NCI-H187 (cell line): Measurements from ENCODE around the gene SS18L1.
"Not testable (repeated sequence)": the region's sequence is repeated elsewhere in the genome, so short reads cannot be mapped to it uniquely, and the experiment has no call there.

Experiments used
- DNase-seq, 2 experiments: peaks; one replicate each; lab custom pipeline; 2025; lab: John Stamatoyannopoulos, UW

The SS18L1 gene

GRCh38 chr20:62137478-62138203 is 5.9 kb upstream of the SS18L1 start:
- DNase-seq, result no peak

GRCh38 chr20:62138204-62138543 is 5.4 kb upstream of the SS18L1 start:
- no peak for DNase-seq

- DNase-seq, result no peak
Observed at GRCh38 chr20:62138912-62139311, 4.7 kb upstream of the SS18L1 start.

GRCh38 chr20:62139636-62140035 is 3.9 kb upstream of the SS18L1 start:
- no peak for DNase-seq

GRCh38 chr20:62141043-62141396 is 2.5 kb upstream of the SS18L1 start:
- DNase-seq, result no peak

GRCh38 chr20:62141397-62142251 is 1.9 kb upstream of the SS18L1 start:
- no peak for DNase-seq

- no peak for DNase-seq
Observed at GRCh38 chr20:62142252-62143080, 1.1 kb upstream of the SS18L1 start.

GRCh38 chr20:62143957-62144825 is 622 bp downstream of the SS18L1 start:
- DNase-seq, result no peak

GRCh38 chr20:62145688-62146018 is 2.1 kb downstream of the SS18L1 start:
- DNase-seq, result no peak

- no peak for DNase-seq
Observed at GRCh38 chr20:62146019-62146755, 2.6 kb downstream of the SS18L1 start.

- no peak for DNase-seq
Observed at GRCh38 chr20:62147125-62147524, 3.6 kb downstream of the SS18L1 start.

- no peak for DNase-seq
Observed at GRCh38 chr20:62147528-62147927, 4.0 kb downstream of the SS18L1 start.

- DNase-seq, result not testable (repeated sequence)
Observed at GRCh38 chr20:62148383-62148782, 4.8 kb downstream of the SS18L1 start.

GRCh38 chr20:62148908-62149314 is 5.3 kb downstream of the SS18L1 start:
- no peak for DNase-seq

- no peak for DNase-seq
Observed at GRCh38 chr20:62149532-62150309, 6.2 kb downstream of the SS18L1 start.

GRCh38 chr20:62150310-62150575 is 6.7 kb downstream of the SS18L1 start:
- DNase-seq, result no peak

- no peak for DNase-seq
Observed at GRCh38 chr20:62151225-62151624, 7.7 kb downstream of the SS18L1 start.

- DNase-seq, result no peak
Observed at GRCh38 chr20:62151835-62152364, 8.3 kb downstream of the SS18L1 start.

- DNase-seq, result no peak
Observed at GRCh38 chr20:62155428-62156253, 12.1 kb downstream of the SS18L1 start.

GRCh38 chr20:62156254-62156556 is 12.6 kb downstream of the SS18L1 start:
- no peak for DNase-seq
